ENCODE results near the gene PDSS1.

PDSS1 gene

GRCh38 chr10:26715137-26715487, 17.6 kb downstream of the PDSS1 start:
- Histone ChIP-seq H3K36me3 (ENCODE audit: control insufficient read depth, insufficient read depth, low read length) (no peaks in the 10 kb centered on the region), H3K27ac (ENCODE audit: insufficient read depth, low read depth, low read length, poor library complexity, severe bottlenecking) (no peak overlapping the region)
- WGBS, 2 experiments = 92% methylated on average over 2 of the region's 2 CpGs

GRCh38 chr10:26717476-26717875, 20.0 kb downstream of the PDSS1 start:
- Histone ChIP-seq H3K4me1 (ENCODE audit: control insufficient read depth, insufficient read depth, low read length) (no peaks in the 10 kb centered on the region), H3K27me3 (ENCODE audit: control insufficient read depth, insufficient read depth, low read length, poor library complexity, severe bottlenecking) (no peaks in the 10 kb centered on the region), H3K9me3 (ENCODE audit: control insufficient read depth, low read length) (no peaks in the 10 kb centered on the region), H3K36me3 (ENCODE audit: control insufficient read depth, insufficient read depth, low read length) (no peaks in the 10 kb centered on the region), H3K4me3 (ENCODE audit: insufficient read depth, low read depth, low read length) (no peak overlapping the region), H3K27ac (ENCODE audit: insufficient read depth, low read depth, low read length, poor library complexity, severe bottlenecking) (no peak overlapping the region)
- 78 to 83% methylated on average over 7 of the region's 7 CpGs for WGBS, 2 experiments

More at GRCh38 chr10:26715137-26715487, 17.6 kb downstream of the PDSS1 start:
- H3K9me3 ChIP-seq (ENCODE audit: control insufficient read depth, low read length) = no peaks in the 10 kb centered on the region
- H3K4me3 ChIP-seq (ENCODE audit: insufficient read depth, low read depth, low read length) = no peak overlapping the region
- H3K27me3 ChIP-seq (ENCODE audit: control insufficient read depth, insufficient read depth, low read length, poor library complexity, severe bottlenecking) = no peaks in the 10 kb centered on the region
- no peaks in the 10 kb centered on the region for H3K4me1 ChIP-seq (ENCODE audit: control insufficient read depth, insufficient read depth, low read length)

DNA sequence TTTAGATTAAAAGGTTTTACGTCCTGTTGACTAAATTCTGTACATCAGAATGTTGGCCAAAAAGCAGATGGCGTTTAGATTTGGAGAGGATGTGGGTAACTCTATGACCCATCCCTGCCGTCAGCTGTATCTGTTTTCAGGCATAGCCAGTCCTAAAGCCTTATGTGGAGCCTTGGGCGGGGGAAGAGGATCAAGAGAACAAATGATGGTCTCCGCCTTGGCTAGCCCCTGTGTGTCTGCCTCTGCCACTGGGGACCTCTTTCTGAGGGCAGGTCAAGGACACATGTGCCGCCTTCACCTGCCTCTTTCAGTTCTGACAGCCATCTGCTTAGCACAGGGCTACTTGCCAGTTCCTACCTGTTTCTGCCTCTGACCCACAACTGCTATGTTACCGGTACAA, 24.1 kb downstream of the PDSS1 start:
- no peaks in the 10 kb centered on the region for H3K36me3 ChIP-seq (ENCODE audit: control insufficient read depth, insufficient read depth, low read length)
- 94% methylated on average over 7 of the region's 7 CpGs for WGBS, 2 experiments

DNA sequence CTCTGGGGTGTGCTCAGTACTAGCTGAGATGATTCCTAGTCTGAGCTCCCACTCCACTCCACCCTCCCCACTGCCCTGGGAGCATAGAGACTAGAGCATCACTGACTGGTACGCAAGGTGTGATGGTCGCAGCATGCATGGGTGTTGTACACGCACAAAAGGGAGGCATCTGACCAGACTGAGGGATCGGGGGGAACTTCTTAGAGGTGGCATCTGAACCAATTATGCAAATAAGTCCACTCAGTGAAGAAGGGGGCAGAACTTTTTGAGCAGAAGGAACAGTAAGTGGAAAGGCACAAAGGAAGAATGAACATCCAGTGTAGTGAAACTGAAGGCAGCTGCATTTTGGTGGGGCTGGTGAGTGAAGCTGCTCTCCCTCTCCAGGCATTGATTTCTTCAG, 25.5 kb downstream of the PDSS1 start:
- H3K4me1 ChIP-seq (ENCODE audit: control insufficient read depth, insufficient read depth, low read length) = no peaks in the 10 kb centered on the region
- no peaks in the 10 kb centered on the region for H3K27me3 ChIP-seq (ENCODE audit: control insufficient read depth, insufficient read depth, low read length, poor library complexity, severe bottlenecking)
- no peak overlapping the region for H3K27ac ChIP-seq (ENCODE audit: insufficient read depth, low read depth, low read length, poor library complexity, severe bottlenecking)
- 84 to 87% methylated on average over 4 of the region's 4 CpGs for WGBS, 2 experiments
- no peaks in the 10 kb centered on the region for H3K9me3 ChIP-seq (ENCODE audit: control insufficient read depth, low read length)
- no peaks in the 10 kb centered on the region for H3K36me3 ChIP-seq (ENCODE audit: control insufficient read depth, insufficient read depth, low read length)
- H3K4me3 ChIP-seq (ENCODE audit: insufficient read depth, low read depth, low read length) = no peak overlapping the region

More for the DNA sequence above, 24.1 kb downstream of the PDSS1 start:
- no peaks in the 10 kb centered on the region for H3K27me3 ChIP-seq (ENCODE audit: control insufficient read depth, insufficient read depth, low read length, poor library complexity, severe bottlenecking)
- H3K4me1 ChIP-seq (ENCODE audit: control insufficient read depth, insufficient read depth, low read length) = no peaks in the 10 kb centered on the region
- H3K27ac ChIP-seq (ENCODE audit: insufficient read depth, low read depth, low read length, poor library complexity, severe bottlenecking) = no peak overlapping the region
- H3K4me3 ChIP-seq (ENCODE audit: insufficient read depth, low read depth, low read length) = no peak overlapping the region
- no peaks in the 10 kb centered on the region for H3K9me3 ChIP-seq (ENCODE audit: control insufficient read depth, low read length)

- Histone ChIP-seq H3K9me3 (ENCODE audit: control insufficient read depth, low read length) (no peaks in the 10 kb centered on the region), H3K27ac (ENCODE audit: insufficient read depth, low read depth, low read length, poor library complexity, severe bottlenecking) (no peak overlapping the region), H3K4me3 (ENCODE audit: insufficient read depth, low read depth, low read length) (no peak overlapping the region), H3K36me3 (ENCODE audit: control insufficient read depth, insufficient read depth, low read length) (no peaks in the 10 kb centered on the region), H3K4me1 (ENCODE audit: control insufficient read depth, insufficient read depth, low read length) (no peaks in the 10 kb centered on the region), H3K27me3 (ENCODE audit: control insufficient read depth, insufficient read depth, low read length, poor library complexity, severe bottlenecking) (no peaks in the 10 kb centered on the region)
- WGBS, 2 experiments = 82 to 84% methylated on average over 8 of the region's 8 CpGs
Measured at GRCh38 chr10:26725837-26726727, 28.6 kb downstream of the PDSS1 start.

DNA sequence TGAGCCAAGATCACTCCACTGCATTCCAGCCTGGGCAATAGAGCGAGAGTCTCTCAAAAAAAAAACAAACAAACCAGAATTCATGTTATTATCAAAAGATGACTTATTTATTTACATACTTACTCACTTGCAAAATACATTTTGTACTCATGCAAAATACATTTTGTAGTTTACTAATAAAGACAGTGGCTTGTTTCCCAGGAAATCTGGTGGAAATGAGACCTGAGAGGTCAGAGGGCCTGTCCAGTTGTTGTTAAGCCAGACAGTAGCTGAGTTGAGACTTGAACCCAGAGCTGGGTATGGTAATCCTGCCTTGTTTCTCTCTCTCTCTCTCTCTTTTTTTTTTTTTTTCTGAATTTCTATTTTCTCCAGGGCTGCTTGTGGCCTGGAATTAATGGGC, 29.5 kb downstream of the PDSS1 start:
- 100% methylated on average over 1 of the region's 1 CpG for WGBS, 2 experiments
- H3K36me3 ChIP-seq (ENCODE audit: control insufficient read depth, insufficient read depth, low read length) = no peaks in the 10 kb centered on the region

DNA sequence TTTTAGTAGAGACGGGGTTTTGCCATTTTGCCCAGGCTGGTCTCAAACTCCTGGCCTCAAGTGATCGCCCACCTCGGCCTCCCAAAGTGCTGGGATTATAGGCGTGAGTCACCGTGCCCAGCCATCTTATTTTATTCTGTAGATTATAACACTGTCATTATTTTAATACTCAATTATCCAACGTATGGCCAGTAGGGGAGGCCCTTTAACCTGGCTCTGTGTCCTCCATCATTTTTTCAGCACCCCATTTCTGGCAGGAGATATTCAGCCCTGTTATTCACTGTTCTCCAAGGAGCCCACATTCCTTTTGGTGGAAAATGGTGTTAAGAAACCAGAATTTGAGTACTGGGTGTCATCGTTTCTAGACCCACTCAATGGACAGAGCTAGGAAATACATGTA, 31.5 kb downstream of the PDSS1 start:
- 89 to 92% methylated on average over 7 of the region's 7 CpGs for WGBS, 2 experiments
- peaks cover 3% of the 10 kb centered on the region for H3K4me1 ChIP-seq (ENCODE audit: control insufficient read depth, insufficient read depth, low read length)
- H3K36me3 ChIP-seq (ENCODE audit: control insufficient read depth, insufficient read depth, low read length) = no peaks in the 10 kb centered on the region
- no peak overlapping the region for H3K27ac ChIP-seq (ENCODE audit: insufficient read depth, low read depth, low read length, poor library complexity, severe bottlenecking)
- no peaks in the 10 kb centered on the region for H3K27me3 ChIP-seq (ENCODE audit: control insufficient read depth, insufficient read depth, low read length, poor library complexity, severe bottlenecking)
- no peak overlapping the region for H3K4me3 ChIP-seq (ENCODE audit: insufficient read depth, low read depth, low read length)
- no peaks in the 10 kb centered on the region for H3K9me3 ChIP-seq (ENCODE audit: control insufficient read depth, low read length)

More for the DNA sequence above, 29.5 kb downstream of the PDSS1 start:
- H3K27ac ChIP-seq (ENCODE audit: insufficient read depth, low read depth, low read length, poor library complexity, severe bottlenecking) = no peak overlapping the region
- no peaks in the 10 kb centered on the region for H3K9me3 ChIP-seq (ENCODE audit: control insufficient read depth, low read length)
- no peaks in the 10 kb centered on the region for H3K27me3 ChIP-seq (ENCODE audit: control insufficient read depth, insufficient read depth, low read length, poor library complexity, severe bottlenecking)
- H3K4me1 ChIP-seq (ENCODE audit: control insufficient read depth, insufficient read depth, low read length) = no peaks in the 10 kb centered on the region
- H3K4me3 ChIP-seq (ENCODE audit: insufficient read depth, low read depth, low read length) = no peak overlapping the region

- Histone ChIP-seq H3K36me3 (ENCODE audit: control insufficient read depth, insufficient read depth, low read length) (no peaks in the 10 kb centered on the region), H3K9me3 (ENCODE audit: control insufficient read depth, low read length) (no peaks in the 10 kb centered on the region), H3K4me3 (ENCODE audit: insufficient read depth, low read depth, low read length) (no peak overlapping the region), H3K27me3 (ENCODE audit: control insufficient read depth, insufficient read depth, low read length, poor library complexity, severe bottlenecking) (no peaks in the 10 kb centered on the region), H3K4me1 (ENCODE audit: control insufficient read depth, insufficient read depth, low read length) (peaks cover 7% of the 10 kb centered on the region), H3K27ac (ENCODE audit: insufficient read depth, low read depth, low read length, poor library complexity, severe bottlenecking) (no peak overlapping the region)
- 91 to 99% methylated on average over 3 to 4 of the region's 4 CpGs for WGBS, 2 experiments
Measured at GRCh38 chr10:26729395-26729794, 31.9 kb downstream of the PDSS1 start.

- Histone ChIP-seq H3K9me3 (ENCODE audit: control insufficient read depth, low read length) (no peaks in the 10 kb centered on the region), H3K36me3 (ENCODE audit: control insufficient read depth, insufficient read depth, low read length) (no peaks in the 10 kb centered on the region), H3K4me1 (ENCODE audit: control insufficient read depth, insufficient read depth, low read length) (peaks cover 12% of the 10 kb centered on the region), H3K27me3 (ENCODE audit: control insufficient read depth, insufficient read depth, low read length, poor library complexity, severe bottlenecking) (no peaks in the 10 kb centered on the region), H3K4me3 (ENCODE audit: insufficient read depth, low read depth, low read length) (no peak overlapping the region), H3K27ac (ENCODE audit: insufficient read depth, low read depth, low read length, poor library complexity, severe bottlenecking) (no peak overlapping the region)
- WGBS, 2 experiments = 90 to 93% methylated on average over 2 of the region's 2 CpGs
Measured at GRCh38 chr10:26730552-26730951, 33.1 kb downstream of the PDSS1 start.

- 66 to 67% methylated on average over 14 of the region's 14 CpGs for WGBS, 2 experiments
Measured at GRCh38 chr10:26733750-26734568, 36.5 kb downstream of the PDSS1 start.

More at GRCh38 chr10:26733750-26734568, 36.5 kb downstream of the PDSS1 start:
- peaks cover 4% of the 10 kb centered on the region for H3K36me3 ChIP-seq (ENCODE audit: control insufficient read depth, insufficient read depth, low read length)
- peak overlapping the region; percentile 72 for H3K27ac ChIP-seq (ENCODE audit: insufficient read depth, low read depth, low read length, poor library complexity, severe bottlenecking)
- H3K9me3 ChIP-seq (ENCODE audit: control insufficient read depth, low read length) = no peaks in the 10 kb centered on the region
- no peak overlapping the region for H3K4me3 ChIP-seq (ENCODE audit: insufficient read depth, low read depth, low read length)
- H3K4me1 ChIP-seq (ENCODE audit: control insufficient read depth, insufficient read depth, low read length) = peaks cover 12% of the 10 kb centered on the region
- no peaks in the 10 kb centered on the region for H3K27me3 ChIP-seq (ENCODE audit: control insufficient read depth, insufficient read depth, low read length, poor library complexity, severe bottlenecking)
